ENCODE data around the gene NOD1. TPM values are rescaled to one million over a fixed set of nuclear protein-coding genes. Genes with fewer than 3 reads are reported as not detected.

The NOD1 gene
- total RNA-seq, 1 donor from 2014 or later, result 7.8 TPM

DNA sequence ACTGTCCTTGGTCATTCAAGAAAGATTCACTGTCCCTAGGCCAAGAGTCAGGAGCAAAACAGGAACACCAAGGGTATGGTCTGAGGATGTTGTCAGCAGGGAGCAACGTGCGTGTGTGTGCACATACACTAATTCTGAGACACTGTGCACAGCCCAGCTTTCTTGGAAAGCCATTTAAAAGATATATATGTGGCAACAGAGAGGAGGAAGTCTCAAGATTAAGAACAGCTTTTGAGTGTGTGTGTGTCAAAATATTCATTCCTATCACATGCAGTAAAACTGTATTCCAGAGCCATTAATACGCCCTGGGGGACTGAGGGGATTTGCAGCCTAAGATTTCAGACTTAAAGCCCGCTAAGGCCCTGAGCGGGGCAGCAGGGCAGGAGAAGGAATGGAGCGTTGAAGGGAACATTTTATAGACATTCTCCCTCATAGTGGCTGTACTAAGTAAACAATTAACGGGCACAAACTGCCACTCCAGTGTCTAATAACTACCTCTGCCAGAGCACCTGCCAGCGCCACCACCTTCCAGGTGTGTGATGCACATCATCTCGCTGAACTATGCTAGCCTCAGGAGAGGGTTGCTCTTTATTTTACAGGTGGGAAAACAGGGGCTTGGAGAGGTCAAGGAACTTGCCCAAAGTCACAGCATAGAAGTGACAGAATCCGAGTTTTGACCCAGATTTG, 2.0 kb downstream of the NOD1 start:
- no peak for TF ChIP-seq CTCF (IDR thresholded peaks at IDR 0.05; ENCODE audit: insufficient read depth, low read length, poor library complexity, severe bottlenecking)

DNA sequence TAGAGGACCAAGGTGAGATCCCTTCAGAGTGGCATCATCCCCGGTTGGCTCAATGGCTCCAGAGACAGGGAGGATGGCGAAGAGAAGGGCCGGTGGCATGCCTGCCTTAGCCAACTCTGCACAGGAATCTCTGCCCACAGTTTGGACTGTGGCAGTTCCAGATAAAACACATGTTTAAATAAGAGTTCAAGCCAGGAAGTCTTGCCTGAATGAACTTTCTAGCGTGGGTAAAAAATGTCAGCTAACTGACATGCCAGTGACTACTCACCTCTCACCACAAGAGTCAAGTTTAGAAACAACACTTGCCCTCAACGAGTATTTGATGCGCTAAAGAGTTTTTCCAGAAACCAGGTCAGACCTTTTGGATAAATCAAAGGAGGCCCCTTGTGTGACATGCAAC, 3.0 kb downstream of the NOD1 start:
- no peaks in the 10 kb centered on the region for H3K36me3 ChIP-seq (ENCODE audit: control insufficient read depth, insufficient read depth, low read length)
- no peak for DNase-seq (ENCODE audit: low read depth)
- no peak overlapping the region for H3K4me3 ChIP-seq (ENCODE audit: low read depth, low read length)
- no peak for TF ChIP-seq CTCF (IDR thresholded peaks at IDR 0.05; ENCODE audit: insufficient read depth, low read length, poor library complexity, severe bottlenecking)
- no peaks in the 10 kb centered on the region for H3K27me3 ChIP-seq (ENCODE audit: control insufficient read depth, insufficient read depth, low read length)

More for the DNA sequence above, 2.0 kb downstream of the NOD1 start:
- no peak for DNase-seq (ENCODE audit: low read depth)
- no peaks in the 10 kb centered on the region for H3K36me3 ChIP-seq (ENCODE audit: control insufficient read depth, insufficient read depth, low read length)
- no peak overlapping the region for H3K4me3 ChIP-seq (ENCODE audit: low read depth, low read length)
- no peaks in the 10 kb centered on the region for H3K27me3 ChIP-seq (ENCODE audit: control insufficient read depth, insufficient read depth, low read length)

GRCh38 chr7:30474893-30475292, 3.7 kb downstream of the NOD1 start:
- no peak for DNase-seq (ENCODE audit: low read depth)
- H3K27me3 ChIP-seq (ENCODE audit: control insufficient read depth, insufficient read depth, low read length), result no peaks in the 10 kb centered on the region

DNA sequence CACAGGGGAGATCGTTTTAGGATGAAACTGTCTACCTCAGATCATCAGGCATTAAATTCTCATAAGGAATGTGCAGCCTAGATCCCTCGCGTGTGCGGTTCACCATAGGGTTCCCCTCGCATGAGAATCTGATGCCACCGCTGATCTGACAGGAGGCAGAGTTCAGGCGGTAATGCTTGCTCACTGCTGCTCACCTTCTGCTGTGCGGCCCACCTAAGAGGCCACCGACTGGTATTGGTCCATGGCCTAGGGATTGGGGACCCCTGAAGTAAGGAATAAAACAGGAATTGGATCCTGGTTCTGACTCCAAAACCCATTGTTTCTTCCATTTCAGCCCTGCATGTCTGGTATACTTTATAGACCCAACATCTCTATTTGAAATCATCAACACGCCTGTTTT, 4.1 kb downstream of the NOD1 start:
- H3K27me3 ChIP-seq (ENCODE audit: control insufficient read depth, insufficient read depth, low read length), result no peaks in the 10 kb centered on the region
- no peak overlapping the region for H3K4me3 ChIP-seq (ENCODE audit: low read depth, low read length)
- no peak for TF ChIP-seq CTCF (IDR thresholded peaks at IDR 0.05; ENCODE audit: insufficient read depth, low read length, poor library complexity, severe bottlenecking)
- H3K36me3 ChIP-seq (ENCODE audit: control insufficient read depth, insufficient read depth, low read length), result no peaks in the 10 kb centered on the region
- no peak for DNase-seq (ENCODE audit: low read depth)

More at GRCh38 chr7:30474893-30475292, 3.7 kb downstream of the NOD1 start:
- no peak for TF ChIP-seq CTCF (IDR thresholded peaks at IDR 0.05; ENCODE audit: insufficient read depth, low read length, poor library complexity, severe bottlenecking)
- H3K36me3 ChIP-seq (ENCODE audit: control insufficient read depth, insufficient read depth, low read length), result no peaks in the 10 kb centered on the region
- H3K4me3 ChIP-seq (ENCODE audit: low read depth, low read length), result no peak overlapping the region

GRCh38 chr7:30473903-30474302, 4.7 kb downstream of the NOD1 start:
- DNase-seq (ENCODE audit: low read depth), result no peak
- H3K27me3 ChIP-seq (ENCODE audit: control insufficient read depth, insufficient read depth, low read length), result no peaks in the 10 kb centered on the region
- no peaks in the 10 kb centered on the region for H3K36me3 ChIP-seq (ENCODE audit: control insufficient read depth, insufficient read depth, low read length)
- no peak for TF ChIP-seq CTCF (IDR thresholded peaks at IDR 0.05; ENCODE audit: insufficient read depth, low read length, poor library complexity, severe bottlenecking)
- H3K4me3 ChIP-seq (ENCODE audit: low read depth, low read length), result no peak overlapping the region
